GM19025 (cell line): ENCODE measurements around the gene CD74.

ENCODE experiments used
- ATAC-seq: cut with Tn5 transposase; IDR thresholded peaks from one replicate; pipeline ENCODE4 v1.9.1; 2021; ENCODE audit warnings: mild to moderate bottlenecking, low read depth, moderate library complexity; ENCODE audit not compliant: unreplicated experiment

CD74 gene

GRCh38 chr5:150374651-150375050, 38.1 kb downstream of the CD74 start:
- ATAC-seq, result no peak

- no peak for ATAC-seq
These were observed 40.1 kb downstream of the CD74 start for GRCh38 chr5:150372639-150373038.

DNA sequence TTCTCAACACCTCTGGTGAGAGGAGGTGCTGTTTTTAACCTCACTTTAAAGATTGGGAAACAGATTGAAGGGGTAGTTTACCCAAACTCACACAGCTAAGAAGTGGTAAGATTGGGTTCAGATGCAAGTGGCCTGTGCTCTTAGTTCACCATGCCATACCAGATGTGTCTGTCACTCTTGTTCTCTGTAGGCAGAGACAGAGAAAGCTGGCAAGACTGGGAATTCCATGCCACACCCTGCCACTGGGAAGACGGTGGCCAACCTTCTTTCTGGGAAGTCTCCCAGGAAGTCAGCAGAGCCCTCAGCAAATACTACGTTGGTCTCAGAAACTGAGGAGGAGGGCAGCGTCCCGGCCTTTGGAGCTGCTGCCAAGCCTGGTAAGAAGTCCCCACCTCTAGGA, 44.2 kb downstream of the CD74 start:
- no peak for ATAC-seq

- no peak for ATAC-seq
These were observed 48.7 kb downstream of the CD74 start for GRCh38 chr5:150364004-150364403.

- no peak for ATAC-seq
These were observed 49.5 kb downstream of the CD74 start for GRCh38 chr5:150363185-150363584.

DNA sequence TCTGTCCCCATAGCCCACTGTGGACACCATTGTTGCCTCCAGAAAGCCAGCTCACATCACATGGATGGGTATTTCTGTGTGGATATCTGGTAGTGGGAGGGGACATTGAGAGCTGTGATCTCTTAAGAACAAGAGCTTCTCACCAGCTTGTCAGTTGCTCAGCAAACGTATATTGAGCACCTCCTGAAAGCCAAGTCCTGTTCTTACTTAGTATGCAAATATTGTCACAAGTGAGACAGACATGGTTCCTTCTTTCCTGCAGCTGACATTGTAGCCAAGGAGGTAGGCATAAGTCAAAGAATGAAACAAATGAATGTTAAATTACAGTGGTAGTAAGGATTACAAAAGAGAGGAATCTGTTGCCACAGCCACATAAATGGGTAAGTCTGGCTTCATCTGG, 51.4 kb downstream of the CD74 start:
- peak; percentile 24 for ATAC-seq

GRCh38 chr5:150358261-150359095, 54.2 kb downstream of the CD74 start:
- ATAC-seq, result no peak

- ATAC-seq, result peak; percentile 94
These were observed 55.1 kb downstream of the CD74 start, which contains the start of gene TCOF1 for GRCh38 chr5:150357326-150358260. TCOF1 (plus strand) TSS chr5:150357697; CDS start chr5:150357747, 50 bp downstream.

DNA sequence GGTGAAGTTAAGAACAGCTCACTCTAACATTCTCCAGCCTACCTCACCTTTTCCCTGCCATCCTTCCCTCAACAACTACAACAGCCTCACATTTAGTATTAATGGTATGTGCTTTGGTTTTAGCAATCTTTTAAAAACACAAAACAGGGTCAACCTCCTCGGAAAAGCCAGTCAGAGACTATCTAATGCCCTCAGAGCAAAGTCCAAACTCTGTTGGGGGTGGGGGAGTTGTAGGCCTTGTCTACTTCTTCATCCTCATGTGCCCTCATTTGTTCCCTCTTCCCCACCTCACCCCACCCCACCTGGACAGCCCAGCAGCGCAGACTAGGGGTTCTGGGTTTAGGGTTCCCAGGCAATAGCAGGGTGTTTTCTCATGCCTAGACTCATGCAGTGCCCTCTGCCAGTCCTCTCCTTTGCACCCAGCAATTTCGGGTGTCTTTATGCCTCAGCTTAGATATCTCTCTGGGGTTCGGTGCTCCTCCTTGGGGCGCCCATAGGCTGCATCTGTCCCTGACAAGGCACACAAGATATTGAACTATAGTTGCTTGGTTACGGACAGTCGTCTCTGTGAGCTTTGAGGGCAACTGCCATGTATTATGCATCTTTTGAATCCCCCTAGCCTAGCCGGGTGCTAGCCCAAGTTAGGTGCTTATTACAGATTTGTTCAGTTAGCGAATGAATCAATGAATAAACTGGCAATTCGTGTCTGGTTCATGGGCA, 56.0 kb downstream of the CD74 start:
- ATAC-seq, result no peak

DNA sequence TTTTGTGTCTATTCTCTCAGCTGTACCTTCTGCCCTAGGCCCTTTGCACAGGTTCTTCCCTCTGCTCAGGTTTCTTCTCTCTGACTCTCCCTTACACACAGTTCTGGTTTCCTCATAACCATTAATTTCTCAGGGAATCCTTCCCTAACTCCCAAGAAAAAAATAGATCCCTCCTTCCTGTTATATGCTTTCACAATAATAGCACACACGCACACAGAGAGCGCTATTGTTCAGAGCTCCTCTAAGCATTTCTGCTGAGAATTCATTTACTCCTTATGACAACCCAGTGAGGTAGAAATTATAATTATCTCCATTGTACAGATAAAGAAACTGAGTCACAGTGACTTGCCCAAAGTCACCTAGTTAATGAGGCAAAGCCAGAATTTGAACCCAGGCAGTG, 56.9 kb downstream of the CD74 start:
- no peak for ATAC-seq

DNA sequence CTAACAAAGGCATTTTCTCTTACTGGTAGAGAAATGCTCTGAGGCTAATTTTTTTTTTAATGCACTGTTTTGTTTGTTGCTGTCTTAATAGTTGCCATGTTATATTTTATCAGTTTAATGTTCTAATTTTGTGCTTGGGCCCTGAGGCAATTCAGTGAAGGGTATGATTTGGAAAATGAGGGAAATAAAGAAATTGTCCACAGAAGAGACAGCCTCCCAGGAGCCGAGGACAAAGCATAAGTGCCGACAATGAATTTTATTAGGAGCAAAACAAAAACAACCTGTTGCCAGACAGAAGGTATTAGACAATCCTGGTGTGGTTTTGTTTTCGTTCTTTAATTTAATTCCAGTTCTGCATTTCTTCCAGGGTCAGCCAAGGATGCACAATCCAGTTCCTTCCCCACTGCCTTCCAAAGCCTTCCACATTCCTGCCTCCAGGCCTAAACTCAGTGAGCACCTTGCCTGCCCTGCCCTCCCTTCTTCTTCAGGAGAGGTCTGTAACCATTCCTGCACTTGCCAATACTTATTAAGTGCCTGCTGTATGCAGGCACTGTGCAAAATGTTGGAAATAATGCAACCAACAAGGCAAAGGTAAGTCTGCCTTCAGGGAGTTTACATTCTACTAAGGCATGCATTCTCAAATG, 59.6 kb downstream of the CD74 start:
- ATAC-seq, result no peak

GRCh38 chr5:150352244-150353031, 60.3 kb downstream of the CD74 start:
- ATAC-seq, result no peak
